22Rv1 (cell line): Measurements from ENCODE around the gene PPP6R1.

Experiments used
- ZFX ChIP-seq: fragments of 450-650 bp; IDR thresholded peaks from 2 replicates; pipeline ENCODE4 v1.6.1; 2017; ENCODE audit warnings: antibody characterized with exemption, borderline replicate concordance
- TF ChIP-seq, protein P1 (sequence below): fragments of 450-650 bp; IDR thresholded peaks from 2 replicates; pipeline ENCODE4 v1.5.1; 2017; ENCODE audit warnings: mild to moderate bottlenecking

GRCh38 chr19:55284405-55285058 is 25.7 kb upstream of the PPP6R1 start:
- TF ChIP-seq, protein P1, sequence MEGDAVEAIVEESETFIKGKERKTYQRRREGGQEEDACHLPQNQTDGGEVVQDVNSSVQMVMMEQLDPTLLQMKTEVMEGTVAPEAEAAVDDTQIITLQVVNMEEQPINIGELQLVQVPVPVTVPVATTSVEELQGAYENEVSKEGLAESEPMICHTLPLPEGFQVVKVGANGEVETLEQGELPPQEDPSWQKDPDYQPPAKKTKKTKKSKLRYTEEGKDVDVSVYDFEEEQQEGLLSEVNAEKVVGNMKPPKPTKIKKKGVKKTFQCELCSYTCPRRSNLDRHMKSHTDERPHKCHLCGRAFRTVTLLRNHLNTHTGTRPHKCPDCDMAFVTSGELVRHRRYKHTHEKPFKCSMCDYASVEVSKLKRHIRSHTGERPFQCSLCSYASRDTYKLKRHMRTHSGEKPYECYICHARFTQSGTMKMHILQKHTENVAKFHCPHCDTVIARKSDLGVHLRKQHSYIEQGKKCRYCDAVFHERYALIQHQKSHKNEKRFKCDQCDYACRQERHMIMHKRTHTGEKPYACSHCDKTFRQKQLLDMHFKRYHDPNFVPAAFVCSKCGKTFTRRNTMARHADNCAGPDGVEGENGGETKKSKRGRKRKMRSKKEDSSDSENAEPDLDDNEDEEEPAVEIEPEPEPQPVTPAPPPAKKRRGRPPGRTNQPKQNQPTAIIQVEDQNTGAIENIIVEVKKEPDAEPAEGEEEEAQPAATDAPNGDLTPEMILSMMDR, result no peak
- no peak for TF ChIP-seq ZFX
